K562 (cell line): ENCODE results near the gene CHSY1. TPM values are rescaled to one million over a fixed set of nuclear protein-coding genes. Genes with fewer than 3 reads are reported as not detected.

Source experiments
- ATAC-seq: fragments of 200-7000 bp; cut with Tn5 transposase; 3 replicates; pipeline ENCODE4 v1.9.1; 2020; ENCODE audit warnings: moderate library complexity
- BruUV-seq: library from RNA; stranded (reverse); fragments of 400-500 nt; replicated peaks from 2 replicates; lab custom pipeline; 2021; lab: Mats Ljungman, UMichigan
- CTCF ChIA-PET: fragments of 300-600 bp; formaldehyde crosslinking; extraction: SDS; loops from one replicate; lab custom pipeline; 2021; ENCODE audit warnings: low intra/inter-chr PET ratio; lab: Yijun Ruan, JAX
- POLR2A ChIA-PET: fragments of 300-600, 350-650 bp; sonication (Branson Sonifier 250); formaldehyde crosslinking; extraction: SDS; loops from one replicate; lab custom pipeline; 2021; ENCODE audit warnings: antibody characterized with exemption, inconsistent platforms; lab: Yijun Ruan, JAX
- DNase-seq, 4 experiments: peaks; one replicate each; pipeline versions ENCODE4 v3.0.0 to v3.0.0-alpha.2; 2011 to 2018; ENCODE audit warnings: low spot score in 3 of 4, mixed read lengths in 3 of 4; ENCODE audit errors: extremely low read depth in 1 of 4
- FAIRE-seq: peaks from 2 replicates; lab custom pipeline; 2011; peaks lifted over from hg19 to GRCh38; lab: Jason Lieb, UNC
- H2AFZ ChIP-seq: 2 replicates; pipeline ENCODE4 v1.6.0; 2011; ENCODE audit warnings: low read depth, low read length, control low read depth, inconsistent platforms
- H3K27ac ChIP-seq: fragments of 200-600 bp; 3 replicates; pipeline ENCODE4 v1.8.0; 2011; ENCODE audit warnings: low read depth, mild to moderate bottlenecking, control low read depth, inconsistent platforms, low read length, moderate library complexity, mixed read lengths; ENCODE audit errors: extremely low read depth
- H3K27me3 ChIP-seq, 2 experiments: fragments of 300-600 bp in 1 of 2; 2 replicates in 1 of 2; 3 replicates in 1 of 2; pipeline versions ENCODE4 v1.6.0 to v1.8.0; 2011; ENCODE audit warnings: inconsistent platforms in 2 of 2, low read length in 2 of 2, mild to moderate bottlenecking in 1 of 2, mixed read lengths in 1 of 2, moderate library complexity in 1 of 2; ENCODE audit not compliant: control insufficient read depth in 2 of 2, insufficient read depth in 2 of 2
- H3K36me3 ChIP-seq: fragments of 300-600 bp; 3 replicates; pipeline ENCODE4 v1.8.0; 2011; ENCODE audit warnings: mild to moderate bottlenecking, low read length, inconsistent platforms; ENCODE audit not compliant: control insufficient read depth, insufficient read depth
- H3K4me1 ChIP-seq, 2 experiments: fragments of 200-600 bp in 1 of 2; replicated peaks in 1 of 2; 2 replicates in 1 of 2; 3 replicates in 1 of 2; pipeline versions ENCODE4 v1.5.1 to v1.8.0; 2011; ENCODE audit warnings: inconsistent platforms in 2 of 2, low read length in 2 of 2, mild to moderate bottlenecking in 1 of 2, mixed read lengths in 1 of 2, moderate library complexity in 1 of 2; ENCODE audit not compliant: control insufficient read depth in 2 of 2, insufficient read depth in 2 of 2
- H3K4me2 ChIP-seq: 2 replicates; pipeline ENCODE4 v1.6.1; 2011; ENCODE audit warnings: low read length, control low read depth, inconsistent platforms, mixed read lengths; ENCODE audit not compliant: insufficient read depth
- H3K4me3 ChIP-seq: fragments of 200-600 bp; sonication (generic), shearing (Covaris generic); 2 replicates; pipeline ENCODE4 v1.5.1; 2016; ENCODE audit warnings: control low read depth, inconsistent platforms
- H3K79me2 ChIP-seq: fragments of 200-600 bp; 3 replicates; pipeline ENCODE4 v1.8.0; 2011; ENCODE audit warnings: low read length, inconsistent platforms; ENCODE audit not compliant: control insufficient read depth, insufficient read depth
- H3K9ac ChIP-seq, 2 experiments: 2 replicates each; pipeline versions ENCODE4 v1.6.0 to v1.6.1; 2011; ENCODE audit warnings: low read depth in 2 of 2, low read length in 2 of 2, control low read depth in 1 of 2, inconsistent platforms in 1 of 2, mild to moderate bottlenecking in 1 of 2, mixed read lengths in 1 of 2; ENCODE audit not compliant: insufficient read depth in 1 of 2
- H3K9me1 ChIP-seq: one replicate; pipeline ENCODE4 v1.6.0; 2011; ENCODE audit warnings: inconsistent platforms, mild to moderate bottlenecking, low read length, moderate library complexity; ENCODE audit not compliant: control insufficient read depth, insufficient read depth
- H3K9me3 ChIP-seq: replicated peaks from 2 replicates; pipeline ENCODE4 v1.5.1; 2011; ENCODE audit warnings: low read depth, low read length, inconsistent platforms; ENCODE audit not compliant: control insufficient read depth, insufficient read depth
- H4K20me1 ChIP-seq: replicated peaks from 2 replicates; pipeline ENCODE4 v1.6.1; 2011; ENCODE audit warnings: low read length, inconsistent platforms, mixed read lengths; ENCODE audit not compliant: control insufficient read depth, insufficient read depth
- LCOR ChIP-seq: sonication (generic); formaldehyde crosslinking; IDR thresholded peaks from 2 replicates; pipeline ENCODE4 v1.8.0; 2022; ENCODE audit warnings: mild to moderate bottlenecking, missing genetic modification reagents
- MAFF ChIP-seq: IDR thresholded peaks from 2 replicates; pipeline ENCODE4 v1.6.1; 2012; ENCODE audit warnings: low read length, improper control_type of control experiment
- MBD2 ChIP-seq: sonication (generic); IDR thresholded peaks from 2 replicates; pipeline ENCODE4 v1.6.1; 2016; ENCODE audit warnings: low read depth, borderline replicate concordance
- RFX5 ChIP-seq: IDR thresholded peaks from 2 replicates; pipeline ENCODE4 v1.6.1; 2011; ENCODE audit warnings: low read depth, mild to moderate bottlenecking, improper control_type of control experiment, low read length
- SP1 ChIP-seq: sonication (generic); formaldehyde crosslinking; IDR thresholded peaks from 2 replicates; pipeline ENCODE4 v1.8.1; 2022; ENCODE audit warnings: mild to moderate bottlenecking, missing genetic modification reagents
- SPI1 ChIP-seq: IDR thresholded peaks from 2 replicates; pipeline ENCODE4 v1.6.1; 2011; ENCODE audit warnings: low read depth, low read length, control low read depth, borderline replicate concordance
- USF1 ChIP-seq: sonication (generic); formaldehyde crosslinking; IDR thresholded peaks from 2 replicates; pipeline ENCODE4 v1.9.0; 2022; ENCODE audit warnings: mild to moderate bottlenecking, missing genetic modification reagents
- ZNF165 ChIP-seq: fragments of 250-450 bp; sonication (Bioruptor Pico); IDR thresholded peaks from 2 replicates; pipeline ENCODE4 v1.4.0; 2020; ENCODE audit warnings: borderline replicate concordance
- ZNF384 ChIP-seq: IDR thresholded peaks from 2 replicates; pipeline ENCODE4 v1.6.1; 2012; ENCODE audit warnings: low read depth, low read length, improper control_type of control experiment
- ZNF584 ChIP-seq: fragments of 200-800 bp; sonication (Bioruptor generic); IDR thresholded peaks from 2 replicates; pipeline ENCODE4 v1.6.1; 2016; ENCODE audit warnings: low read depth, mild to moderate bottlenecking, missing genetic modification characterization, missing compliant biosample characterization
- ZZZ3 ChIP-seq: fragments of 450-650 bp; IDR thresholded peaks from 2 replicates; pipeline ENCODE4 v1.6.1; 2016; ENCODE audit warnings: antibody characterized with exemption, mild to moderate bottlenecking, moderate library complexity
- WGBS: fragments of 100-300 bp; shearing (Covaris generic); methylation state at CpG from one replicate; pipeline ENCODE4 v1.1.6; 2016; ENCODE audit warnings: low coverage, mixed read lengths; ENCODE audit not compliant: insufficient coverage; ENCODE audit errors: missing lambda C conversion rate; 5-methylcytosine and 5-hydroxymethylcytosine counted together
- in situ Hi-C: fragments of 300-500 bp; cut with MboI; formaldehyde crosslinking; loops from 4 replicates; pipeline ENCODE4 v1.15.0; 2018; ENCODE audit warnings: inconsistent platforms, mixed read lengths
- intact Hi-C: fragments of 100-400 bp; cut with micrococcal nuclease; formaldehyde crosslinking; loops from 2 replicates; pipeline ENCODE4 v1.14.2; 2022
- polyA plus RNA-seq, 8 experiments: library from polyadenylated mRNA; depleted of rRNA in 4 of 8; stranded (reverse) in 5 of 8; unstranded in 3 of 8; fragments of >200 nt; fragmentation: Nextera tagmentation in 2 of 8; fragmentation: Illumina TruSeq in 1 of 8; extraction: Ambion mirVana in 2 of 8; extraction: Trizol in 1 of 8; gene quantifications; 2 replicates each; pipeline versions ENCODE4 v1.2.1 to v1.2.3, GENCODE V29; 2011 to 2014; ENCODE audit warnings: inconsistent platforms in 1 of 8, missing spikeins in 1 of 8
- total RNA-seq, 7 experiments: library from RNA; depleted of rRNA in 6 of 7; stranded (reverse); fragments of >200 nt in 6 of 7; fragmentation: Illumina TruSeq in 2 of 7; extraction: Trizol in 2 of 7; gene quantifications; 2 replicates each; pipeline versions ENCODE4 v1.2.1 to v1.2.3, GENCODE V29; 2011 to 2021; ENCODE audit warnings: low replicate concordance in 1 of 7
- TF ChIP-seq, protein P1 (sequence below): fragments of 450-650 bp; IDR thresholded peaks from 2 replicates; pipeline ENCODE4 v1.6.1; 2018; ENCODE audit warnings: mild to moderate bottlenecking, low read depth; ENCODE audit not compliant: partially characterized antibody

CHSY1 gene
- total and polyA plus RNA-seq, 9 of the 15 experiments (the other 6 are each of a cell fraction or from before 2014, with no cell fraction given): 7.0 to 16.4 (median 13.4) TPM

DNA sequence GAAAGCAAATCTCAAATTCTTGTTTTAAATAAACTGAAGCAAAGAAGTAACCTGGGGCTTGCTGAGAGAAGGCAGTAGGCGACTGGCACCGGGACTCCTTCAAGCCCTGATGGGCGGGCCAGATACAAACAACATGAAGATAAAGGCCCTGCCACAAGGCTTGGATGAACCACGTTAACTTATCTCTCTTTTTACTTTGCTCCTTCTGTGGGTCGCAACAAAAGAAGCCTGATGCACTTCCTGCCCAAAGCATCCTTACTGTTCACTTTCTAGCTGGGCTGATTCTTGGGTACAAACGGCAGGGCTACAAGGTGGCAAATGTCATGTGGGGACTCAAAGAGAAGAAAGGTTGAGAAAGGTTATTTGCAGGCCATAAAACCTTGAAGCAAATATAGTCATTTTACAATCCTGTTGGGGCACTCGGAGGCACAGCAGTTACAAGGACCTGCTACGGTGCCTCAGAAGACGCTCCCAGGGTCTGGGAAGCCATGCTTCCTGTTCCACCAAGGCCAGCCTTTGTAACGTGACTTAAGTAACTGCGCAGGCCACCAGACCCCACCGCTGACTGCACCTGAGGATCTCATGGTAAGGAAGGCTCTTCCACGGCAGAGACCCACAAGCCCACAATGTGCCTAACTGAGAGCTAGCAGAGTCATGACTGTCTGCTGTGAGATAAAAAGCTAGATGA, 71.1 kb downstream of the CHSY1 start:
- CTCF ChIA-PET: no interaction called here
- WGBS: 68% methylated on average over 13 of the region's 13 CpGs
- no peak for DNase-seq
- Histone ChIP-seq H3K9me1 (no peaks in the 10 kb centered on the region), H3K9ac (no peak overlapping the region), H4K20me1 (no peaks in the 10 kb centered on the region), H3K4me1 (peaks cover 3 to 10% of the 10 kb centered on the region in 2 experiments; a peak in 3 of 5 replicates), H2AFZ (no peak overlapping the region), H3K36me3 (peaks cover 14% of the 10 kb centered on the region; the same call in 2 of the 3 replicates), H3K9me3 (no peaks in the 10 kb centered on the region), H3K4me2 (no peak overlapping the region), H3K27ac (no peak overlapping the region), H3K4me3 (no peak overlapping the region), H3K27me3 (no peaks in the 10 kb centered on the region), H3K79me2 (peaks cover 2% of the 10 kb centered on the region; the same call in 1 of the 3 replicates)
- POLR2A ChIA-PET: interaction anchor here (1.1 kb wide), 1 partner anchor 12 kb away, joined by 4 read pairs; no protein-coding TSS in a partner anchor
- intact Hi-C loops (no loop called here), in situ Hi-C loops (no loop called here)
- TF ChIP-seq MAFF (no peak), USF1 (no peak), ZZZ3 (no peak), ZNF165 (CRISPR knock-in tag) (no peak), RFX5 (no peak), LCOR (CRISPR knock-in tag) (no peak), ZNF584 (CRISPR knock-in tag) (no peak), MBD2 (no peak), SPI1 (no peak), SP1 (CRISPR knock-in tag) (no peak), ZNF384 (no peak)
- TF ChIP-seq, protein P1, sequence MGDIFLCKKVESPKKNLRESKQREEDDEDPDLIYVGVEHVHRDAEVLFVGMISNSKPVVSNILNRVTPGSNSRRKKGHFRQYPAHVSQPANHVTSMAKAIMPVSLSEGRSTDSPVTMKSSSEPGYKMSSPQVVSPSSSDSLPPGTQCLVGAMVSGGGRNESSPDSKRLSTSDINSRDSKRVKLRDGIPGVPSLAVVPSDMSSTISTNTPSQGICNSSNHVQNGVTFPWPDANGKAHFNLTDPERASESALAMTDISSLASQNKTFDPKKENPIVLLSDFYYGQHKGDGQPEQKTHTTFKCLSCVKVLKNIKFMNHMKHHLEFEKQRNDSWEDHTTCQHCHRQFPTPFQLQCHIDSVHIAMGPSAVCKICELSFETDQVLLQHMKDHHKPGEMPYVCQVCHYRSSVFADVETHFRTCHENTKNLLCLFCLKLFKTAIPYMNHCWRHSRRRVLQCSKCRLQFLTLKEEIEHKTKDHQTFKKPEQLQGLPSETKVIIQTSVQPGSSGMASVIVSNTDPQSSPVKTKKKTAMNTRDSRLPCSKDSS: no peak
- no peak for ATAC-seq
- BruUV-seq: no TSS peak
- FAIRE-seq: no peak
